Renal cortical epithelial cell (primary cell): ENCODE measurements around the gene NAALADL2. TPM values are rescaled to one million over a fixed set of nuclear protein-coding genes. Genes with fewer than 3 reads are reported as not detected.

ENCODE experiments used
- DNase-seq: peaks from one replicate; pipeline ENCODE4 v3.0.0-alpha.2; 2011; ENCODE audit warnings: low read depth
- total RNA-seq: library from RNA; depleted of rRNA; stranded (reverse); fragments of >200 nt; gene quantifications from 2 replicates; pipeline ENCODE4 v1.2.3, GENCODE V29; 2014

NAALADL2 gene
- total RNA-seq, 1 donor from 2014 or later, result 6.0 TPM

DNA sequence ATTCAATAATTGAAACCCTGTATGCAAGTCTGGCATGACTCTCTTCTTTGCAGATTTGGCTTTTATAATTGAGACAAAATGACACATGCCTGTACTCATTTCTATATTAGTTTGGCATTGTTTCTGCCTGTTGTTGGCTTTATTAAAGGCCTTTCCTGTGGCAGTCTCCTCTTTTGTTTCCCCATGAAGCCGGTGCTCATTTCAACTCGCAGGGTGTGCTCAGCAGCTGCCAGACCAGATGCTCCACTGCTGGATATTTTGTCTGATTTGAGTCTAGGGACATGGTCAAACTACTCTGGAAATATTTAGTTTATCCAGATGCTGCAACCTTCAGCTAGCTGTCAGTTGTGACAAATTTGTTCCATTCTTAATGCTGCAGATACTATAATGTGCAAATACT is 445.3 kb downstream of the NAALADL2 start:
- no peak for DNase-seq

DNA sequence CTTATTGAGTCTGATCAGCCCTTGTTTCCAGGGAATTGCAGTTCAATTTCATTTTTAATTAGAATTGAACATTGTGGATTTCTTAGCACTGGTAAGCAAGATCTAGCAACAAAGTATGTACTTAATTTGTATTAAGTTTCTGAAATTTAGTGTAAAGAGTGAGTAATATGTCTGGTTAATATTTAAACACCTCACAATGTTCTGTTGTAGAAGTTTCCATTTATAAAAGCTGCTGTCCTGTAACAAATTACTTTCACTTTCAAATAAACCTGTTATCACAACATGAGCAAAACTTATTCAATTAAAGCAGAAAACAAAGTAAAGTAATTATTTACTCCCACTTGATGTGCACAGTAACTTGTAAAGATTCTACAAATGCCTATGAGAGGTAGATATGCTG is 448.5 kb downstream of the NAALADL2 start:
- DNase-seq, result peak; percentile 93

DNA sequence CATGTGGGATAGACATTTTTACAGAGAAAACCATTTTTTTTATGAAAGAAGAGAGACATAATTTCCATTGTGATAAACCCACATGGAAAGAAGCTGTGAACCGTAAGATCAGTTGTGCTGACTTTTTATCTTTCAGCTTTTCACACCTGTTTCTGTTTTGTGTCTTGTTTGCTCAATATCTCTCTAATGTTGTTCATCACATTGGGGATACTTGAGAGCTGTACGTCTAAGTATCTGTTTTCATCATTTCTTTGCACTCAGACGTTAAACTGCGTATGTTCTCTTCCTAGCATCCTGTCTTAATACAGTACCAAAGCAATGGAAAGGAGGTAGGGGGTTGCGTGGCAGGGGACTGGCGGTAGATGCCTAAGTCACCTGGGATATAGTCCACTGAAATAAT is 449.0 kb downstream of the NAALADL2 start:
- DNase-seq, result peak; percentile 4

DNA sequence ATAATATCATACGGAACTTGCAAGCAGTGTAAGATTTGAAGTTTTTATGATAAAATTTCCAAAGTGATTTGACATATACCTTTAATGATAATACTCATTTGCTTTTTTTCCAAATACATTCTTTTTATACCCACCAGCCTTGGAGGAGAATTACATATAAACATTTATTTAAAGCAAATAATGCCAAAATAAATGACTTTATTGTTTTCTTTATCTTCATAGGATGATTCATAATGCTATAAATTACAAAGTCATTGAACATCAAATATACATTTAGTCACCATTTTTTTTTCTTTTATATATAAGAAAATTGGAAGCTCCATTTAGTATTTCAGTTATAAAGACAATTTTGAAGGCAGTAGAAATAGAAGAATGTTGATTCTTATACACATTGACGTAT is 450.9 kb downstream of the NAALADL2 start:
- DNase-seq, result no peak

DNA sequence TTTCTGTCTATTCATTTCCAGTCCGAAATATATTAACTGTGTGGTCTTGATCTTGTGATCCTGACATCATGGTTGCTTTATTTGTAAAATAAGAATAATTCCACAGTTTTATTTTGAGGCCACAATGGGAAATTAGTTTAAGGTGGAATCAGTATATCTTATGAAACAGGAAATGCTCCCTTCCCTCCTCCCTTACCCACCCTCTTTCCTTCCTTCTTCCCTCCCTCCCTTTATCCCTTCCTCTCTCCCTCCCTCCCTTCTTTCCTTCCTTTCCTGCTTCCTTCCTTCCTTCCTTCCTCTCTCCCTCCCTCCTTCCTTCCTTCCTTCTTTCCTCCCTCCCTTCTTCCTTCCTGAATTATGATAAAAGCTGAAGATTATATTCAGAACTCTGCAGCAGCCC is 452.3 kb downstream of the NAALADL2 start:
- DNase-seq, result no peak

DNA sequence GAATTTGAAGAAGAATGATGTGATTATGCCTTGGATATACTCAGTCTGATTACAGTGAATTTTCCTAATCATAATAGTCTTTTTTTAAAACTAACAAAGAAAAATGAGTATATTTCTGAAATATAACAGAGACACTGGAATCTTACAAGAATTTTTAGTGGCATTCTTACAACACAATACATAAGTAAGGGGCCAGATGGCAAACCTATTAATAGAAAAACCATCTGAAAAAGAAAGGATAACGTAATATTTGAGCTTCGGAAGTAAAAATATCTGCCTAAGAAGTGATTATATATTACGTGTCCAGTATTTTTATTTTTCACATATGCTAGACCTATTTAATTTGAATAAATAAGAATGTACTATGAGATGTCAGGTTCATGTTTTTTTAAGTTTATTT is 452.8 kb downstream of the NAALADL2 start:
- no peak for DNase-seq

DNA sequence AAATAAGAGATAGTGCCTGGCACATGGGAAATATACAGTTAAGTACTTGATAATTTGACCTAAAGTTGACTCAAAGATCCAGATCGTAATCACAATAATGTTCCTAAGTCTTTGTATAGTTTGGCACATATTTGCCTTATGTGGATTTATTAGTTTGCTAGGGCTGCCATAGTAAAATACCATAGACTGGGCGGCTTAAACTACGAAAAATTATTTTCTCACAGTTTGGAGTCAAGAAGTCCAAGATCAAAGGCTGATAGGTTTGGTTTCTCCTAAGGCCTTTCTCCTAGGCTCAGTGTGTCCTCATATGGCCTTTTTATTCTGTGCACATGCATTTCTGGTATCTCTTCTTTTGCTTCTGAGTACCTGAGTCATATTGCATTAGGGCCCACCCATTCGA is 453.7 kb downstream of the NAALADL2 start:
- peak; percentile 11 for DNase-seq

DNA sequence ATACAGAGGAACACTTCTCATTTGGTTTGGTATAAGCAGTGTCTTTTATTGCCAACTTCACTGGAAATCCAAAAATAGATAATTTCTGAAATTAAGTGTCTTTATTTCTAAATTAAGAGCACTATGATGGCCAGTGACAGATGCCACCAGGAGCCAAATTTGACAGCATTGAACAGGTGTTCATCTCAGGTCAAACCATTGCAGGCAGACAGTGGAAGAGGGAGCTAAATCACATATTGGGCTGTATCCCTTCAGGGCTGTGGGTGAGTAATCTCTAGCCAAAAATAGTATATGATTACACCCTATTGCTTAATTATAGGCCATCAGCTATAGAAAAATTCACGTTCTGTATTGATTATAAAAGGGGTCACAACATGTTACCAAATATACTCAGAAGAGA is 457.7 kb downstream of the NAALADL2 start:
- no peak for DNase-seq

DNA sequence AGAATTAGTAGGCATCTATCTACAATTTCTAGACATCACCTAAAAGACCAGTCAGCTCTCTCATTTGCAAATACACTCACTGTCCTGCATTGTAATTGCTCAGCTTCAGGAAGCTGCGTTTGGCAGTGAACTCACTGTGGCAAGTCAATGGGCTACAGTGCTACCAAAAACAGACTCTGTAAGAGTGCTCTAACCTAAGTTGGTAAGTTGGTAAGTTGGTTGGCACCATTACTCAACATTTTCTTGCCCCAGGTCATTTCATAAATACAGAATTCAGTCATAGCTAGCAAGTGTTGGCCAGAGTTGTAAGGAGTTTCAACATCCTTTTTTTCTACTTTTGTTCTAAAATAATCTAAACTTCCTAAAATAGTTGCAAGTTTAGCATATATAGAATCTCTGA is 466.3 kb downstream of the NAALADL2 start:
- DNase-seq, result no peak

DNA sequence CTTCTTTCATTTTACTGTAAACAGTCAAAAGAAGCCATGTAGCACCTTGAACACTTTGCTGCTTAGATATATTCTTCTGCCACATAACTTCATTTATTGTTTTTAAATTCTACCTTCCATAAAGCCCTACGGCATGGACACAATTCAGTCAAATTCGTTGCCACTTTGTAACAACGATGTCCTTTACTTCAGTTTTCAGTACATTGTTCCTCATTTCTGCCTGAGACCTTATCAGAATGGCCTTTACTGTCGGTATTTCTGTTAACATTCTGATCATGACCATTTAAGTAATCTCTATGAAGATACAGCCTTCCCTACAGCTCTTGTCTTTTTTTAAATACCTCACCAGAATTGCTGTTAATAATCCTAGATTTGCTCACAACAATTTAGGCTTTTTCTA is 466.9 kb downstream of the NAALADL2 start:
- DNase-seq, result no peak

DNA sequence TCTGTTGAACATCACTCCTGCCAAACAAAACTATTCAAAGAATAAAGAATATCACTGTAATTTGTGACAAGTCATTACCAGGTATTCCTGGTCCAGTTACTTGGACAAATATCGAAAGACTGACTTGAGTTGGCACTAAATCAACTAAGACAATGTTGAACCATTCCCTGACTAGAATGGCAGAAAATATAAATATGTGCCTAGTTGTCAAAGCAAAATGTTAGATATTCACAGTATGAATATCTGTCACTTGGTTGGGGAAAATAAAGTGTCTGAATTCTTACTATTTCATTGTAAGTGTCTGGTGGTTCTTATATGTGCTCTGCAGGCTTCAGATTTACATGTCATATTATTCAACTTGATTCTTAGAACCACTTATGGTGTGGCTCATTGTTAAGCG is 470.2 kb downstream of the NAALADL2 start:
- DNase-seq, result no peak

DNA sequence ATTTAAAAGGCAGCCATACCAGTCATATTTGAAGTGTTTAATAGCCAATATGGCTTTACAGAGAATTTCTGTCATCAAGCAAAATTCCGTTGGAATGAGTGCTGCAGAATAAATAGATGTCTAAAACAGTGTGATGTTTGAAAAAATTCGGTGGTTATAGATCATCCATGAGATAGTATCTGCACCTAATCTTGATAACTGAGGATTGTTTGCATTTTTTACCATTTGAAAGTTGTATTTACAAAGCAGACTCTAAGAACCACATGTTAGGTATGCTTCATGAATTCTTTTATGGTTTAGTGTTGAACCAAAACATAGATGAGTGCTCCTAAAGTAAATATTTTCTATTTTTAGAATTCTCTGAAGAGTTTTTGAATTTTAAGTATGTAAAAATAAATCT is 476.1 kb downstream of the NAALADL2 start:
- DNase-seq, result no peak

DNA sequence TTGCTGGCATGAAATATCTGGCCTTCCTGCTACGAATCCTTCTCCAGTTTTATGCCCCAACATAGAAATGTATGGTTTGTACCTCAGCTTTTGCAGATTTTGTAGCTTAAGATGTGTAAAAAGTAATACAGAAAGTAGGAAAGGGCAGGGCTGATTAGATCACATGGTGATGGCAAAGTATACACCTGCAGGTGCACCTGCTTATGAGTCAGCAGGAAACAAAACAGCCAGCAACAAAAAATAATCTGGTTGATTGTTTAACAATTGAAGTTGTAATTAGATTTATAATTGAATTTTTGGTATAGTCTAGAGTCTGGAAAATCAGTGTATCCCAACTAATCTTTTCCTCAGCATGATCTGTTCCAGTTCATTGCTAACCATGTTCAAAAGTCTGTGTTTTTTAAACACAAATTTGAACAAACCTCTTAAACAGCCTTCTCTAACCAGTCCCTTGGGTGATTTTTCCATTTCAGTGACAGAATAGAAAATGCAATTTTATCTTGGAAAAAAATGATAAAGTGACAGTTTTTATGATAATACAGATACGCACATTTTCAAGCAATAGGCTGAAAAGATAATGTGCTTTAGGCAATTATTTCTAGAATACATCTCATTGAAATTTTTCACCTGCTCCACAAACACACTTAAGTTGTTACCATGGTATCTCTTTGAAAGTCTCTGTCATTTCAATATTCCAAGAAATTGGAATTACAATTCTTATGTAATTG is 477.4 kb downstream of the NAALADL2 start:
- DNase-seq, result peak; percentile 16

DNA sequence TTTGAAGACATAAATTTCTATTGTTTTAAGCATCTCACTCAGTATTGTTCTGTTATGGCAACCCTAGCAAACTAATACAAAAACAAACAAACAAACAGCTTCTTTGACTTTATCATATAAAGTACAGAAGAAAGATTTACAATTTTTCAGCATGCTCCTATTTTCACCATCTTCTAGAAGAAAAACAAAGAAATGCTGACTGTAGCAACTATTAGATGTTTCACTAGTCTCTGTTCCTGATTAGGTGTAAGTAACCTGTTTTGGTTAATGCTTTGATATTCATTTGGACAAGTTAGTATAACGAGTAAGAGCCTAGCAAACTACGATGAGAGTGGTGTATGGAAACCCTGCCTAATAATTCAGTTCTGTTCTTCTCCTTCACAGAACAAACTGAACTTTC is 478.5 kb downstream of the NAALADL2 start:
- DNase-seq, result no peak

DNA sequence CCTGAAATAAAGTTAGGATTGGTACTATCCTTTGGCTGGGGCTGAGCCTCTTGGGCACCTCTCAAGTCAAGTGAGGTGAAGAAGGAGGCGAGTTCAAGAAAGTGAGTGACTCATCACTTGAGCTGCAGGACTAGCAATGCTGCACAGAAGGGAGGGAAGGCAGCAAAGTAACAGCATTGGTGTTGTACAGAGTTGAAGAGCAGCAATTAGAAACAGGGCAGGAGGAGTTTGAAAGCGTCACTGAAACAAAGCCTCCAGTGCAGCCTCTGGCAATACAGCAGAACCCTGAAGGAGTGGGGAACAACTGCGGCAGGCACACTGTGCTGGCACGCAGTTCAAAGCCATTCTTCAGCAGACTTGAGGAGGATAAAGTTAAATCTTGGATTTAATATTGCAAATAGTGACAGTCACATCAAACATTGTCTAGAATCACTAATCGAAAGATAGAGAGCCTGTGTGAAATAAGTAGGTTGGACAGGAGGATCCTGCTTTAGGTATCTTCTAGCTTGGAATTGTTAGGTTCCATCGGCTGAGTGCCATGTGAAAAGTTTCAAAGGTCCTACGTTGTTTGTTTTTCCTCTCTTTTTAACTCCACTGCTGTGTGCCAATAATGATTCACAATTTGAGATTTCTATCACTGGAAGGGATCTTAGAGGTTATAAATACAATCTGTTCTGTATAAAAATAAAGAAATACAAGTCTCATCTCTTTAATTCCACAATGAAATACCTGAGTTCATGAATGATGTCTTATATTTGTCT is 479.8 kb downstream of the NAALADL2 start:
- peak; percentile 49 for DNase-seq

DNA sequence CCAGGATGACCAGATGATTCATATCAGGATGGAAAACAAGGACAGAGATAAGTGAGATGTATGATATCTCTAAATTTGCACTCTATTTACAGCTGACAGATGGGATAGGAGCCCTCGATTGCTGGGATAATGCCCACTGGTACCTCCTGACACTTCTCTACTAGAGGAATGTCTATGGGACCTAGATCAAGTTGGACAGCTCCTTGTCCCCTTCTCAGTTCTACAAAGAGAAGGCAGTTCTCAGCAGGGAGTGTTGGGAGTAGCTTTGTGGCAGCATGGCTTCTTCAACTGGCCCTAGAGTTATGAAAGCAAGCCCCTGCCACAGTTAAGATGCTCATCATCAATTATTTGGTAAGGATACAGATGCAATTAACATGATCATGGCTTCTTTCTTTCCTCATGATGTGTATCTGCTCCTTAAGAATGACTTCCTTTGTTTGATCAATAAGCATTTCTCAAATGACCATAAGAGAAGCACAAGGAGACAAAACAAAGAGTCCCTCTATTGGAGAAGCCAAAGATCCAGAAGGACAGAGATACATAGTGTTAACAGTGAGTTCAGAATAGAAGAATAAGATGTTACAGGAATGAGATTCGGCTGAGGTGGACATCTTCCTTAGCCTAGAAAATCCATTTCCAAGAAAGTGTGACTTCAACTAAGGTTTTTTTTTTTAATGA is 481.3 kb downstream of the NAALADL2 start:
- no peak for DNase-seq

DNA sequence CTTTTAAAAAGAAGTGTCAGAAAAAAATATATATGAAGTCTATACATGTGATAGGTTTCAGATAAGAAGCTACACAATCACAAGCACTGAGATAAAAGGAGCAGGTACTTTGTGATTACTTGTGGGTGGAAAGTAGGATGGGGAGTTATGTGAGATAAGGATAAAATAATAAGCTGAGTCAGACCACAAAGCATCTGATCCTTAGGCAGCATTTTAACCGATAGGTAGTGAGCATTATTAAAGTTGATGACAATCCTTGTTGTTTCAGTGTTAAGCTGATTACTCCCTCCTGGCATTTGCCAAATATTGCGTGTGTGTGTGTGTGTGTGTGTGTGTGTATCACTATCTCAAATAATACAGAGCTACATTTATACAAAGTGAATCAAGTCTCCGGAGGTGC is 483.1 kb downstream of the NAALADL2 start:
- no peak for DNase-seq

DNA sequence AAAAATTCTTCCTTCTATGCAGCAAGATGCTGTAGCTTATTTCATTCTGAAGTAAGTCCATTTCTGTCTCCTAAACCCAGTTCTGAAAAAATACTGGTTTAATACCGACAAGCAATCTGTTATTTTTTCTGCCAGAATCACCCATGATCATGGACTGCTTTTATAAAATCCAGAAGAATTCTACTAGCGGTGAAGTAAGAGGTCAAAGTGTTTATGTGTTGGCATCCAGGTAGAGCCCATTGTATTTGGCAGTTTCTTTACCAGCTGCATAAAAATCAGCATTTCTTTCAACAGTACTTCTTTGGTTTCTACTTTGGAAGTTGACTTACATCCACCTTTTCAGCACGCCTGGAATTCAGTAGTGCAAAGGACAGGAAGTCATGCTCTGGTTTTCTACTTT is 484.8 kb downstream of the NAALADL2 start:
- DNase-seq, result no peak

DNA sequence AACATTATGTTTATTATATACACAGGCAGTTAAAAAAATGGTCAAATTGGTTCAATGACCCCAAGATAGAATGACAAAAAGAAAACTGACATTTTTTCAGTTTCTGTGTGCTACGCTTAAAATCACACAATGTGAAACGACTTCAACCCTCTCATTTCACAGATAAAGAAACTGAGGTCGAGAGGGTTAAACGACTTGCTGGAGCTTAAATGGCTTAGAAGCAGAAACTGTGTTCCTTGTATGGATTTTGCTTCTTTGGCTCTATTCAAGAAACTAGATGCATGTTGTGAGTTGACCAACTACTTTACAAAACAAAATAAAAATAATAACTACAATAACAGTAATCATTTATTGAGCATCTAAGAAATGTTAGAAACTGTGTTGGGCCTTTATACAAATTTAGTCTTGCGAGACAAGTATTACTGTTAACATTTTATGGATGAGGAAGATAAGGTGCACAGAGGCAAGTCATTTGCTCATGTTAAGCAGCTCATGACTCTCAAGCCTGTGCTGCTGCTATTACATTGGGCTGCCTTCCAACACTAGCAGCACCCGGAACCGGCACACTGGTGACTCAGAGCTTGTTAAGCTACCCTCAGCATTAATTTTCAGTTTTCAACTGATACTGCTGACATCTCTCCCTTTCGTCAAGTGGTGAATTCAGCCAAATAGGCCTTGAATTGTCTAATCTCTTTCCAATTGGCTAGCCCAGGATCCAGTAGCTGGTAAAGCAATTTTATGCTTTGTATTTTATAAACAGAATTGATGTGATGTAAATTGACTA is 487.6 kb downstream of the NAALADL2 start:
- DNase-seq, result peak; percentile 94

DNA sequence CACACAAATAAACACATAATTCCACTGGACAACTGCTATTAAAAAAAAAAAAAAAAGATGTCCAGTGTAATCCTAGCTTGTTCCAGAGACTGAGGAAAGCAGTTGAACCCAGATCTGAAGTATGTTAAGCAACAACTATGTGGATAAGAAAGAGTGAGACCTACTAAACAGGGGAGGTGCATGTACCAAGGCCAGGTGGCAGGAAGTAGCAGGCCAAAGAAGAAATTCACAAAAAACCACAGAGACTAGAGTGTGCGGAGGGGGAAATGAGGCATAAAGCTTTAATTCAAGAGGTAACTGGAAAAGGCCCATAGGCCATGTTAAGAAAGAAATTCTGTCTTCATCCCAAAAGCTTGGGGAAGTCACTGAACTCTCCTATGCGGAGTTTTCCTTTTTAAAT is 490.0 kb downstream of the NAALADL2 start:
- no peak for DNase-seq

DNA sequence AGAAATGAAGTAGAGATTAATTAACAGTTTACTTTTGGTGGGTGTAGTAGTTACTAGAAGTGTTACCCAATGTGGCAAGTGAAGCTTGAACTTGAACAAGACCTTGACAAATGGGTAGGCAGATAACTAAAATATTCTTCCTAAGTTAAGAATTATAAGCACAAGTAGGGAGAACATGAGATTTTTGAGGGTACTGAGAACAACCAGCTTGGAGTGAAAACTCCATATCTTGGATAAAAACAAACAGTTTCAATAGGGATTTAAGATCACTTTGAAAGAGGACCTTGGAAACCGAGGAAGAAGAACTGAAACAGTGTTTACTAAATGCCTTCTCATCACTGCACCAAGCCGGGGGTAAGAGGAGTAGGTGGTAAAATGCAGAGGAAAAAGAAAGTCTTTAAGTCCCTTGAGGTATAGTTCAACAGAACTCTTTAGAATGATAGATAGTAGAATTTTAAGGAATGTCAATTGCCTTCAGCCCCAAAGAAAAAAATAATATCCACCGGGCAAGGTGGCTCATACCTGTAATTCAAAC is 496.7 kb downstream of the NAALADL2 start:
- no peak for DNase-seq

DNA sequence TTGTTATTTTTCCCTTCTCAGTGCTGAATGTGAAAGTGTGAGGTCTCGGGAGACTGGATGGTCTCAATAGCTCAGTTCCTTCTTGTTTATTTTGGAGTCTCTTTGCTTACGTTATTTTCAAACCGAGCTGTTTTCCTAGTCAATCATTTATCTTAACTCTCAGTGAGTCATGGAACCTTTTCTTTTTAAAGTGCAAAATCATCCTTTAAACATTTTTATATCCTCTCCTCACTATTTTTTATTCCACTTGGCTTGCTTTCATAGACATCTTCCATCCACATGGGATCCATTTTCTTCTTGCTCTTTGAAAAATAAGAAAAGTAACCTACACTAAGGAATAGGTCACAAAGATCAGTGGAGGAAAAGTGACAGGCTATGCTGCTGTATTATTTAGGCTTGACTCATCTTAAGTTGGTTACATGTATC is 497.8 kb downstream of the NAALADL2 start:
- DNase-seq, result peak; percentile 88
